Effector memory CD4-positive, alpha-beta T cell (primary cell): ENCODE data around the gene MYH11.

ENCODE experiments used
- DNase-seq, 3 donors: peaks; one replicate each; pipeline ENCODE4 v3.0.0-alpha.2; 2020
- H3K27ac ChIP-seq: 2 replicates; pipeline ENCODE4 v1.7.0; 2013; ENCODE audit warnings: mild to moderate bottlenecking, low read length, moderate library complexity; ENCODE audit not compliant: insufficient read depth, poor library complexity, severe bottlenecking
- H3K27me3 ChIP-seq: replicated peaks from 2 replicates; pipeline ENCODE4 v1.7.0; 2013; ENCODE audit warnings: mild to moderate bottlenecking, low read length; ENCODE audit not compliant: insufficient read depth, control insufficient read depth, poor library complexity, severe bottlenecking
- H3K36me3 ChIP-seq: 2 replicates; pipeline ENCODE4 v1.7.0; 2013; ENCODE audit warnings: mild to moderate bottlenecking, low read length, moderate library complexity; ENCODE audit not compliant: control insufficient read depth, insufficient read depth
- H3K4me1 ChIP-seq: 2 replicates; pipeline ENCODE4 v1.7.0; 2013; ENCODE audit warnings: low read length, mild to moderate bottlenecking; ENCODE audit not compliant: control insufficient read depth, insufficient read depth, poor library complexity, severe bottlenecking
- H3K4me3 ChIP-seq: 2 replicates; pipeline ENCODE4 v1.7.0; 2013; ENCODE audit warnings: low read length, low read depth, mild to moderate bottlenecking; ENCODE audit not compliant: insufficient read depth, poor library complexity, severe bottlenecking
- H3K9me3 ChIP-seq: 2 replicates; pipeline ENCODE4 v1.7.0; 2013; ENCODE audit warnings: mild to moderate bottlenecking, low read length, moderate library complexity; ENCODE audit not compliant: control insufficient read depth

Gene MYH11

DNA sequence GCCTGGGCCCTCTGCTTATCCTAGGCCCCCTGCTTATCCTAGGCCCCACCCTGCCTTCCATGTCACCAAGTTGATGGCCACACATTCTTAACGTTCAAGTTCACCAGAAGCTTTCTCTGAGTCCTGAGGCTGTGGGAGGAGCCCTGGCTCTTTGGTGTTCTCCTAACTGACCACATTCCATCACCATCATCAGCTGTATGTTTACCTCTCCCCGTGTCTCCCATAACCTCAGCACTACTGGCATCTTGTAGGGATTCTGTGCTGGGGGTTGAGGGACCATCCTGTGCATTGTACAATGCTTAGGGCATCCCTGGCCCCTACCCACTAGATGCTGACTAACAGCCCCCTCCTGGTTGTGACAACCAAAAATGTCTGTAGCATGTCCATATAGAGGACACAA, 107.5 kb downstream of the MYH11 start:
- Histone ChIP-seq H3K9me3 (no peaks in the 10 kb centered on the region), H3K27me3 (no peaks in the 10 kb centered on the region), H3K36me3 (peaks cover 3% of the 10 kb centered on the region), H3K27ac (no peak overlapping the region), H3K4me1 (no peaks in the 10 kb centered on the region), H3K4me3 (no peak overlapping the region)
- DNase-seq: no peak

DNA sequence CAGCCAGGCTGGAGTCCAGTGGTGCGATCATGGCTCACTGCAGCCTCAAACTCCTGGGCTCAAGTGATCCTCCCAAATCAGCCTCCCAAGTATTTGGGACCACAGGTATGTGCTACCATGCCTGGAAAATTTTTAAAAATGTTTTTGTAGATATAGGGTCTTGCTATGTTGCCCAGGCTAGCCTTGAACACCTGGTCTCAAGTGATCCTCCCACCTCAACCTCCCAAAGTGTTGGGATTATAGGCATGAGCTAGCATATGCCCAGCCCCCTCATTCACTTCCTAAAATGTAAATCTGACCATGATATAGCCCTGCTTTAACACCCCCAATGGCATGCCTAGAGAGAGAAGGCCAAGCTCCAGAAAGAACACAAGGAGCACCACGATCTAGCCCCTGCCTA, 108.2 kb downstream of the MYH11 start:
- no peak for DNase-seq

DNA sequence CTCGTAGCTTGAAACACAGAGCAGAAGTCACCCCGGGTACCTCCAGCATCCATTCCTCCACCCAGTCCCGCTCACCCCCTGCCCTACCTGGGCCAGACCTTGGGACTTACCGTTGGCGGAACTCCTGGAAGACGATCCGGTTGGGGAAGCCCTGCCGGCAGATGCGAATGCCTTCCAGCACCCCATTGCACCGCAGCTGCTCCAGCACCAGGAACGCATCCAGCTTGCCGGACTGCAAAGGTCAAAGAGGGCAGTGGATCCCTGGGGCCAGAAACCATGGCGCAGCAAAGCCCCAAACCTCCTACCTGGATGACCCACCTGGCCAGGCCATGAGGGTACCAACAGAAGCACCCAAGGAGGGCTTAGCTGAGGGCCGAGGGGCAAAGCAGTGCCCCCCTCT, 108.9 kb downstream of the MYH11 start:
- H3K36me3 ChIP-seq: peaks cover 3% of the 10 kb centered on the region
- no peaks in the 10 kb centered on the region for H3K27me3 ChIP-seq
- no peak for DNase-seq
- no peaks in the 10 kb centered on the region for H3K4me1 ChIP-seq
- H3K4me3 ChIP-seq: no peak overlapping the region
- no peaks in the 10 kb centered on the region for H3K9me3 ChIP-seq
- no peak overlapping the region for H3K27ac ChIP-seq

More for the DNA sequence above, 108.2 kb downstream of the MYH11 start:
- Histone ChIP-seq H3K27ac (no peak overlapping the region), H3K9me3 (no peaks in the 10 kb centered on the region), H3K36me3 (peaks cover 3% of the 10 kb centered on the region), H3K27me3 (no peaks in the 10 kb centered on the region), H3K4me1 (no peaks in the 10 kb centered on the region), H3K4me3 (no peak overlapping the region)

DNA sequence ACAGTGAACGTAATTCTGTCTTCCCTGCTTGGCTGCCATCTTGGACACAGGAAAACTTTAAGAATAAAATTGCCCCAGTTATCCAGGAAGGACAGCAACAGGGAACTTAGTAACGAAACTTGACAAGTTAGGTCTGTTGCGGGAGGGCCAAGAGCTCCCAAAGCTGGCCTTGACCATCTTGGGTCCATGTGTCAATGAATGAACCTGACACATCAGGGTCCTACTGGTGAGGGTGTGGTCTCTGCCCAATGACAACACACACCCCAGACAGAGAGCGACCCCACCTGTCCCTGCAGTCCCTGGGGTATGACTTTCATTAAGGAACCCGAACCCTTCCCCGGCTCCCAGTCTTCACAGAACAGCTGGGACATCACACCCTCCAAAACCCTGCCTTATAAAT, 110.5 kb downstream of the MYH11 start:
- Histone ChIP-seq H3K27ac (no peak overlapping the region), H3K27me3 (no peaks in the 10 kb centered on the region)

DNA sequence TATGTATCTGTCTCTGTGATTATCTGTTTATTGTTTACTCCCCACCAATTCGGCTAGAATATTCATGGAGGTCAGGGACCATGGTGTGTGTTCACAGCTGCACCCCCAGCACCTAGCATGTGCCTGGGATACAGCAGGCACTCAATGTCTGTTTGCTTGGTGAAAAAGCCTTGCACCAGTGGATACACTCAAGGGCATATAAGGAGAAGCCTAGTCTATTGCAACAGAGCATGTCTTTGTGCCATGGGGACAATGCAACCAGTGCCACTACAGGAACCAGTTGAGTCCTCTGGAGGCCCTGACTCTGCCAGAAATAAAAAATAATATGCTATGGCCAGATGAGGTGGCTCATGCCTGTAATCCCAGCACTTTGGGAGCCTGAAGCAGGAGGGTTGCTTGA, 113.2 kb downstream of the MYH11 start:
- H3K36me3 ChIP-seq: peaks cover 11% of the 10 kb centered on the region
- no peak for DNase-seq
- H3K4me1 ChIP-seq: no peaks in the 10 kb centered on the region
- H3K4me3 ChIP-seq: no peak overlapping the region
- no peak overlapping the region for H3K27ac ChIP-seq
- H3K9me3 ChIP-seq: no peaks in the 10 kb centered on the region
- no peaks in the 10 kb centered on the region for H3K27me3 ChIP-seq

More for the DNA sequence above, 110.5 kb downstream of the MYH11 start:
- Histone ChIP-seq H3K36me3 (peaks cover 3% of the 10 kb centered on the region), H3K9me3 (no peaks in the 10 kb centered on the region), H3K4me3 (no peak overlapping the region), H3K4me1 (no peaks in the 10 kb centered on the region)
- no peak for DNase-seq

DNA sequence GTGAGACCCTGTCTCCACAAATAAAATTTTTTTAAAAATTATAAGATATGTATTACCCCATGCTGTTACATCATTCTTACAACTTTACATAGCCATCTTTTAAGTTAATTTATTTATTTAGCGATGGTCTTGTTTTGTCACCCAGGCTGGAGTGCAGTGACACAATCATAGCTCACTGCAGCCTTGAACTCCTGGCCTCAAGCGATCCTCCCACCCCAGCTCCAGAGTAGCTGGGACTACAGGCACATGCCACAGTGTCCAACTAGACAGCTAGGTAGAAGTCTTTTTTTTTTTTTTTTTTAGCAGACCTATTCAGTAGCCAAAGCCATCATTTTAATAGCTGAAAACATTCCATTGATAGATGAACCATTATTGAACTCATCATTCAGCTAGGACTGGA, 114.1 kb downstream of the MYH11 start:
- Histone ChIP-seq H3K4me1 (no peaks in the 10 kb centered on the region), H3K9me3 (no peaks in the 10 kb centered on the region), H3K27me3 (no peaks in the 10 kb centered on the region), H3K27ac (no peak overlapping the region), H3K36me3 (peaks cover 11% of the 10 kb centered on the region), H3K4me3 (no peak overlapping the region)
- DNase-seq: no peak

DNA sequence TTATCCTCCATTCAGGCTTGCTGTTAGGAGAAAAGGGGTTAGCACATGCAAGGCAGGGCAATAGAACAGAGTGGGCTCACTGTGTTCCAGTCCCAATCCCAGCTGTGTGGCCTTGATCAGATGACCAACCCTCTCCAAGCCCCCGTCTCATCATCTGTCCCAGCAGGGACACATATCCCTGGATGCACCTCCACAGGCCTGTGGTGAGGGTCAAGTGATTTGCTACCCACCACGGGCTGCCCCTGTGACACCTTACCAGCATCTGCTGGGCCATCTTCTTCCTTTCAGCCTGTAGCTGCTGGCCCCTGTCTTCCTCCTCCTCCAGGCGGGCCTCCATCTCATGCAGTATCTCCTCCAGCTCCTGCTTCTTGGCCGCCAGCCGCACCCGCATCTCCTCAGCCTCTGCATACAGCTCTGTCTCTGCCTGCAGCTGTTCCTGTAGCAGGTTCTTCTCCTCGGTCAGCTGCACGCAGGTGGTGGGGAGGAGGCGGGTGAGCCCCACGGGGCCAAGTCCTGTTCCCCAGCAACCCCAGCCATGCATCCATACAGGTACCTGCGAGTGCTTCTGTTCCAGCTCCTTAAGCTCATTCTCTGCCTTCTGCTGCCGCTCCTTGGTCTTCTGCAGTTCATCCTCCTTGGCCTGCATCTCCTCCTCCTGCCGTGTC, 115.5 kb downstream of the MYH11 start:
- Histone ChIP-seq H3K4me3 (no peak overlapping the region), H3K9me3 (no peaks in the 10 kb centered on the region), H3K4me1 (no peaks in the 10 kb centered on the region), H3K27ac (no peak overlapping the region), H3K36me3 (peaks cover 11% of the 10 kb centered on the region), H3K27me3 (no peaks in the 10 kb centered on the region)
- DNase-seq: no peak

DNA sequence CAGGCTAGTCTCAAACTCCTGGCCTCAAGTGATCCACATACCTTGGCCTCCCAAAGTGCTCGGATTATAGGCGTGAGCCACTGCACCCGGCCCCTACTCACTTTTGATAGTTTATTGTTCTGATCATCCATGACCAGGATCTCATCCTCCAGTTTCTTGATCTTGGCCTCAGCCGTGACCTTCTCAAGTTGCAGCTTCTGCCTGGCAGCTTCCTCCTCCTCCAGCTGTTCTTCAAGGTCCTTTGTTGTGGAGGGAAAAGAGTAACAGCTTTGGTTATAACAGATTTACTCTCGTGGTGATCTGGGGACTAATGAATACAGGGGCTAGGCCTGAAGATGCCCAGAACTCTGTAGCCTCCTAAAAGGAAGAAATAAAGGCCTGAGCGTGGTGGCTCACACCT, 116.9 kb downstream of the MYH11 start:
- H3K4me3 ChIP-seq: no peak overlapping the region
- H3K27me3 ChIP-seq: no peaks in the 10 kb centered on the region
- H3K27ac ChIP-seq: no peak overlapping the region
- DNase-seq: no peak
- H3K9me3 ChIP-seq: no peaks in the 10 kb centered on the region
- H3K36me3 ChIP-seq: peaks cover 18% of the 10 kb centered on the region
- no peaks in the 10 kb centered on the region for H3K4me1 ChIP-seq

DNA sequence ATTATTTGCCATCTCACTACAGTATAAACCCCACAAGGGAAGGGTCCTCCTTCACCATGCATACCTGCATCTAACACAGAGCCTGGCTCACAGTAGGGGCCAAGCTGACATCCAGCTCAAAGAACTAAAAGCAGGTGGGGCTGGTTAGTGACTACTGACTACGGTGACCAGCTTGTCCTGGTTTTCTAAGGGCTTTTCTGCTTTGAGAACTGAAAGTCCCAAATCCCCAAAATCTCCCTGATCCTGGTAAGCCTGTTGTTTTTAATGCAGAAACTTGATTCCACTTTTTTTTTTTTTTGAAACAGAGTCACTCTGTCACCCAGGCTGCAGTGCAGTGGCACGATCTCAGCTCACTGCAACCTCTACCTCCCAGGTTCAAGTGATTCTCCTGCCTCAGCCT, 117.4 kb downstream of the MYH11 start:
- Histone ChIP-seq H3K9me3 (no peaks in the 10 kb centered on the region), H3K27me3 (no peaks in the 10 kb centered on the region), H3K27ac (no peak overlapping the region), H3K4me3 (no peak overlapping the region), H3K36me3 (peaks cover 15% of the 10 kb centered on the region), H3K4me1 (no peaks in the 10 kb centered on the region)
- DNase-seq: no peak

DNA sequence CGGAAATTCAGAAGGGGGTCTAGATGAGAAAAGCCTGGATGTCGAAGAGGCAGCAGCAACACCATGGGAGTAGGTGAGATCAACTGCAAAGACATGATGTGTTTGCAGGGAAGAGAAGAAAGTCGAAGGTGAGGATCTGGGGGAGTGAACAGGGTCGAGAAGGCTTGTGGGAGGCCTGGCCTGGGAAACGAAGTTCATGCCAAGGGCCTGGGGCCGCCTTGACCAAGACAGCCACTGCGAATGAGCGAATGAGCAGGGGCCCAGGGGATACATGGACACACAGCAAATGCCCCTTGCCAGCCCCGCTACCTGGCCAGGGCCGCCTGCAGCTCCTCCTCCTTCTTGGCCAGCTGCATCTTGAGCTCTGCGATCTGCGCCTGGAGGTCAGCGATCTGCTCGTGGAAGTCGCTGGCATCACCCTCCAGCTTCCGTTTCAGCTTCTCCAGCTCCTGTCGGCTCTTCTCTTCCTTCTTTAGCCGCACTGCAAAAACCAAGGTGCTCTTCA, 119.6 kb downstream of the MYH11 start:
- H3K36me3 ChIP-seq: peaks cover 18% of the 10 kb centered on the region

More for the DNA sequence above, 119.6 kb downstream of the MYH11 start:
- H3K27ac ChIP-seq: no peak overlapping the region
- H3K9me3 ChIP-seq: no peaks in the 10 kb centered on the region
- H3K4me3 ChIP-seq: no peak overlapping the region
- no peak for DNase-seq
- H3K4me1 ChIP-seq: no peaks in the 10 kb centered on the region
- H3K27me3 ChIP-seq: no peaks in the 10 kb centered on the region
